HepG2 (cell line): ENCODE results near the gene RAPSN. TPM values are rescaled to one million over a fixed set of nuclear protein-coding genes. Genes with fewer than 3 reads are reported as not detected.
A peak's percentile ranks its signal among the peaks of the same experiment; 100 is the strongest.

Experiments used
- AHR ChIP-seq: IDR thresholded peaks from 2 replicates; pipeline ENCODE4 v1.6.1; 2018; ENCODE audit warnings: missing genetic modification reagents, missing compliant biosample characterization
- CAMTA2 ChIP-seq: sonication (generic); formaldehyde crosslinking; IDR thresholded peaks from 2 replicates; pipeline ENCODE4 v1.4.0; 2020; ENCODE audit warnings: mild to moderate bottlenecking, missing genetic modification reagents, borderline replicate concordance
- CBX1 ChIP-seq: IDR thresholded peaks from one replicate; pipeline ENCODE4 v1.6.1; 2016; ENCODE audit warnings: antibody characterized with exemption, low read depth
- CENPT ChIP-seq: sonication (generic); formaldehyde crosslinking; IDR thresholded peaks from 2 replicates; pipeline ENCODE4 v1.8.0; 2022; ENCODE audit warnings: low read depth, mild to moderate bottlenecking, moderate library complexity, missing genetic modification reagents
- ELF4 ChIP-seq: sonication (generic); formaldehyde crosslinking; IDR thresholded peaks from 2 replicates; pipeline ENCODE4 v1.5.0; 2020; ENCODE audit warnings: missing genetic modification reagents, mild to moderate bottlenecking, moderate library complexity, borderline replicate concordance
- HNRNPLL ChIP-seq: fragments of 200-400 bp; formaldehyde crosslinking; IDR thresholded peaks from 2 replicates; pipeline ENCODE4 v1.6.1; 2017; ENCODE audit warnings: mild to moderate bottlenecking, low read depth, low read length; ENCODE audit not compliant: poor library complexity, severe bottlenecking
- MBNL3 ChIP-seq: fragments of 250-450 bp; sonication (Bioruptor Pico); conservative IDR thresholded peaks from 2 replicates; pipeline ENCODE4 v1.8.0; 2022; ENCODE audit warnings: mild to moderate bottlenecking, inconsistent platforms
- MYC ChIP-seq: sonication (generic); formaldehyde crosslinking; IDR thresholded peaks from 2 replicates; pipeline ENCODE4 v1.9.0; 2021; ENCODE audit warnings: missing genetic modification reagents, borderline replicate concordance
- NCOR1 ChIP-seq: fragments of 200-600 bp; sonication (generic); IDR thresholded peaks from 2 replicates; pipeline ENCODE4 v1.7.0; 2017; ENCODE audit warnings: antibody characterized with exemption, low read length, borderline replicate concordance
- NR3C1 ChIP-seq: sonication (generic); formaldehyde crosslinking; IDR thresholded peaks from 2 replicates; pipeline ENCODE4 v1.4.0; 2020; ENCODE audit warnings: missing genetic modification reagents
- REPIN1 ChIP-seq: sonication (generic); formaldehyde crosslinking; IDR thresholded peaks from 2 replicates; pipeline ENCODE4 v1.8.0; 2022; ENCODE audit warnings: missing genetic modification reagents, low read depth, mild to moderate bottlenecking, borderline replicate concordance
- SMAD1 ChIP-seq: sonication (generic); formaldehyde crosslinking; IDR thresholded peaks from 2 replicates; pipeline ENCODE4 v1.4.0; 2020; ENCODE audit warnings: missing genetic modification reagents, low read depth, mild to moderate bottlenecking, borderline replicate concordance
- SRF ChIP-seq: IDR thresholded peaks from 2 replicates; pipeline ENCODE4 v1.6.1; 2011; ENCODE audit warnings: mild to moderate bottlenecking, low read depth, low read length, moderate library complexity
- SSRP1 ChIP-seq: IDR thresholded peaks from 2 replicates; pipeline ENCODE4 v1.6.1; 2016; ENCODE audit warnings: control low read depth
- SYNCRIP ChIP-seq: fragments of 200-400 bp; formaldehyde crosslinking; IDR thresholded peaks from 2 replicates; pipeline ENCODE4 v1.6.1; 2018; ENCODE audit warnings: mild to moderate bottlenecking, low read depth, low read length; ENCODE audit not compliant: insufficient read depth
- TBX2 ChIP-seq: sonication (generic); formaldehyde crosslinking; IDR thresholded peaks from 2 replicates; pipeline ENCODE4 v1.5.0; 2020; ENCODE audit warnings: missing genetic modification reagents, mild to moderate bottlenecking, borderline replicate concordance
- ZBTB3 ChIP-seq: sonication (generic); formaldehyde crosslinking; IDR thresholded peaks from 2 replicates; pipeline ENCODE4 v1.4.0; 2020; ENCODE audit warnings: low read depth, mild to moderate bottlenecking, moderate library complexity, missing genetic modification reagents, borderline replicate concordance
- ZEB1 ChIP-seq: IDR thresholded peaks from 2 replicates; pipeline ENCODE4 v1.6.1; 2012; ENCODE audit warnings: mild to moderate bottlenecking, low read depth, inconsistent platforms; ENCODE audit not compliant: insufficient replicate concordance
- ZMYM2 ChIP-seq: sonication (generic); formaldehyde crosslinking; IDR thresholded peaks from 2 replicates; pipeline ENCODE4 v1.8.0; 2022; ENCODE audit warnings: mild to moderate bottlenecking, missing genetic modification reagents
- ZNF10 ChIP-seq: sonication (generic); formaldehyde crosslinking; IDR thresholded peaks from 2 replicates; pipeline ENCODE4 v1.4.0; 2020; ENCODE audit warnings: mild to moderate bottlenecking, low read depth, missing genetic modification reagents, borderline replicate concordance
- ZNF30 ChIP-seq: sonication (generic); formaldehyde crosslinking; IDR thresholded peaks from 2 replicates; pipeline ENCODE4 v1.5.0; 2020; ENCODE audit warnings: mild to moderate bottlenecking, missing genetic modification reagents
- ZNF552 ChIP-seq: sonication (generic); formaldehyde crosslinking; IDR thresholded peaks from 2 replicates; pipeline ENCODE4 v1.9.0; 2022; ENCODE audit warnings: missing genetic modification reagents, mild to moderate bottlenecking, borderline replicate concordance
- ZNF564 ChIP-seq: sonication (generic); formaldehyde crosslinking; IDR thresholded peaks from 2 replicates; pipeline ENCODE4 v1.8.1; 2023; ENCODE audit warnings: mild to moderate bottlenecking, missing genetic modification reagents
- ZNF605 ChIP-seq: sonication (generic); formaldehyde crosslinking; IDR thresholded peaks from 2 replicates; pipeline ENCODE4 v1.8.0; 2022; ENCODE audit warnings: mild to moderate bottlenecking, missing genetic modification reagents
- ZSCAN22 ChIP-seq: sonication (generic); formaldehyde crosslinking; IDR thresholded peaks from 2 replicates; pipeline ENCODE4 v1.4.0; 2020; ENCODE audit warnings: mild to moderate bottlenecking, missing genetic modification reagents
- ZSCAN29 ChIP-seq: sonication (generic); formaldehyde crosslinking; conservative IDR thresholded peaks from 2 replicates; pipeline ENCODE4 v1.4.0; 2020; ENCODE audit warnings: mild to moderate bottlenecking, missing genetic modification reagents
- polyA plus RNA-seq, 8 experiments: library from polyadenylated mRNA; depleted of rRNA in 3 of 8; stranded (reverse) in 7 of 8; unstranded in 1 of 8; fragments of >200 nt; fragmentation: Illumina TruSeq in 4 of 8; extraction: Trizol in 4 of 8; gene quantifications; 2 replicates each; pipeline versions ENCODE4 v1.2.1 to v1.2.3, GENCODE V29; 2011 to 2016; ENCODE audit warnings: low read depth in 4 of 8, missing spikeins in 1 of 8, mixed read lengths in 1 of 8; ENCODE audit not compliant: insufficient read depth in 1 of 8
- total RNA-seq, 5 experiments: library from RNA; depleted of rRNA; stranded (reverse); fragments of >200 nt; fragmentation: Illumina TruSeq; extraction: Trizol; gene quantifications; 2 replicates each; pipeline ENCODE4 v1.2.3, GENCODE V29; 2016; ENCODE audit warnings: low read depth in 1 of 5
- TF ChIP-seq, protein P1 (sequence below): sonication (generic); formaldehyde crosslinking; IDR thresholded peaks from 2 replicates; pipeline ENCODE4 v1.8.0; 2022; ENCODE audit warnings: missing genetic modification reagents, mild to moderate bottlenecking, inconsistent platforms, borderline replicate concordance
- TF ChIP-seq, protein P2 (sequence below): sonication (generic); formaldehyde crosslinking; IDR thresholded peaks from 2 replicates; pipeline ENCODE4 v1.8.0; 2022; ENCODE audit warnings: missing genetic modification reagents, mild to moderate bottlenecking, borderline replicate concordance

RAPSN gene
- total and polyA plus RNA-seq, 2 of the 13 experiments (the other 11 are each of a cell fraction or from before 2014, with no cell fraction given) = 0.15 to 1.2 TPM

DNA sequence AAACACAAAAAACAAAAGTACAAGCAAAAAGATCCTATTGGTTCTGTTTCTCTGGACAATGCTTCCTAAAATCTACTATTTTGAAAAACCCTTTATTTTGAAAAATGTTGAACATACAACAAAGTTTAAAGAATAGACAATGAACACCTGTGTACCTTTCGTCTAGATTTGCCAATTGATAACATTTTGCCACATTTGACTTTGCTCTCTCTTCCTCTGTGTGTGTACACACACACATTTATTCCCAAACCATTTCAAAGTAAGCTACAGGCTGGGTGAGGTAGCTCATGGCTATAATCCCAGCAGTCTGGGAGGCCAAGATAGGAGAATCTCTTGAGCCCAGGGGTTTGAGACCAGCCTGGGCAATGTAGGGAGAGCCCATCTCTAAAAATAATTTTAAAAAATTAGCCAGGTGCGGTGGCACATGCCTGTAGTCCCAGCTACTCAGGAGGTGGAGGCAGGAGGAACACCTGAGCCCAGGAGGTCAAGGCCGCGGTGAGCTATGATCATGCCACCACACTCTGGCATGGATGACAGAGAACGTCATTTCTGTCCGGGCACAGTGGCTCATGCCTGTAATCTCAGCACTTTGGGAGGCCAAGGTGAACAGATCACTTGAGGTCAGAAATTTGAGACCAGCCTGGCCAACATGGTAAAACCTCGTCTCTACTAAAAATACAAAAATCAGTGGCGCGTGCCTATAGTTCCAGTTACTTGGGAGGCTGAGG lies 17.4 kb downstream of the RAPSN start (continued):
- TF ChIP-seq MBNL3 (no peak), ZBTB3 (CRISPR knock-in tag) (no peak), MYC (CRISPR knock-in tag) (no peak), NCOR1 (peak; percentile 68; the same call in 1 of the 2 replicates), ELF4 (CRISPR knock-in tag) (no peak), ZMYM2 (CRISPR knock-in tag) (peak; percentile 59), CAMTA2 (CRISPR knock-in tag) (no peak), CBX1 (no peak), SSRP1 (CRISPR knock-in tag) (no peak), ZNF564 (CRISPR knock-in tag) (no peak), ZNF30 (no peak), SRF (no peak), ZEB1 (peak; percentile 81), CENPT (CRISPR knock-in tag) (no peak), AHR (CRISPR knock-in tag) (no peak), HNRNPLL (no peak), ZNF10 (no peak), SMAD1 (CRISPR knock-in tag) (no peak), ZNF552 (CRISPR knock-in tag) (no peak), NR3C1 (no peak), TBX2 (CRISPR knock-in tag) (0 out of 2 replicates have a peak, but pooled peaks have one; percentile 21), ZNF605 (CRISPR knock-in tag) (0 out of 2 replicates have a peak, but pooled peaks have one; percentile 42), REPIN1 (CRISPR knock-in tag) (no peak), ZSCAN29 (CRISPR knock-in tag) (0 out of 2 replicates have a peak, but pooled peaks have one; percentile 57), ZSCAN22 (no peak), SYNCRIP (no peak)
- TF ChIP-seq, protein P1, sequence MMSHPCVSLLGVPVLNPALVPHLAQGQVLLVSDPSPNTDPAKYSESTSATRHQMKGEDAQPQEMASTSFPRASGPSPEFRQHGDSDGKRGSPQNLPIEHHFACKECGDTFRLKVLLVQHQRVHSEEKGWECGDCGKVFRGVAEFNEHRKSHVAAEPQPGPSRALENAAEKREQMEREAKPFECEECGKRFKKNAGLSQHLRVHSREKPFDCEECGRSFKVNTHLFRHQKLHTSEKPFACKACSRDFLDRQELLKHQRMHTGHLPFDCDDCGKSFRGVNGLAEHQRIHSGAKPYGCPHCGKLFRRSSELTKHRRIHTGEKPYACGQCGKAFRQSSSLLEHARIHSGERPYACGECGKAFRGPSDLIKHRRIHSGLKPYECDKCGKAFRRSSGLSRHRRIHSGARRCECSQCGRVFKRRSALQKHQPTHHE (CRISPR knock-in tag) = no peak
- TF ChIP-seq, protein P2, sequence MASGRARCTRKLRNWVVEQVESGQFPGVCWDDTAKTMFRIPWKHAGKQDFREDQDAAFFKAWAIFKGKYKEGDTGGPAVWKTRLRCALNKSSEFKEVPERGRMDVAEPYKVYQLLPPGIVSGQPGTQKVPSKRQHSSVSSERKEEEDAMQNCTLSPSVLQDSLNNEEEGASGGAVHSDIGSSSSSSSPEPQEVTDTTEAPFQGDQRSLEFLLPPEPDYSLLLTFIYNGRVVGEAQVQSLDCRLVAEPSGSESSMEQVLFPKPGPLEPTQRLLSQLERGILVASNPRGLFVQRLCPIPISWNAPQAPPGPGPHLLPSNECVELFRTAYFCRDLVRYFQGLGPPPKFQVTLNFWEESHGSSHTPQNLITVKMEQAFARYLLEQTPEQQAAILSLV (CRISPR knock-in tag) = no peak
